Common myeloid progenitor, CD34-positive (primary cell): Measurements from ENCODE around the gene PAN3.
"Not testable (repeated sequence)": the region's sequence is repeated elsewhere in the genome, so short reads cannot be mapped to it uniquely, and the experiment has no call there.

Experiments
- CTCF ChIA-PET: fragments of 350-600 bp; sonication (Branson Sonifier 250); formaldehyde crosslinking; loops from one replicate; lab custom pipeline; 2021; ENCODE audit warnings: antibody characterized with exemption; lab: Charles Lee
- POLR2A ChIA-PET: fragments of 350-600 bp; sonication (Branson Sonifier 250); formaldehyde crosslinking; loops from one replicate; lab custom pipeline; 2021; ENCODE audit warnings: antibody characterized with exemption; lab: Charles Lee
- DNase-seq, 3 donors: peaks; one replicate each; pipeline versions ENCODE4 v3.0.0 to v3.0.0-alpha.2; 2013
- H3K27ac ChIP-seq, 2 experiments: 1 replicate in 1 of 2; 2 replicates in 1 of 2; pipeline ENCODE4 v1.7.0; 2013; ENCODE audit warnings: inconsistent platforms in 2 of 2, low read length in 2 of 2, mild to moderate bottlenecking in 2 of 2, low read depth in 1 of 2, moderate library complexity in 1 of 2; ENCODE audit not compliant: severe bottlenecking in 2 of 2, insufficient read depth in 1 of 2, poor library complexity in 1 of 2
- H3K27me3 ChIP-seq, 5 experiments: replicated peaks in 2 of 5; 1 replicate in 3 of 5; 2 replicates in 2 of 5; pipeline versions ENCODE4 v1.6.1 to v1.7.0; 2013; ENCODE audit warnings: low read length in 4 of 5, mild to moderate bottlenecking in 2 of 5, moderate library complexity in 2 of 5, inconsistent platforms in 1 of 5; ENCODE audit not compliant: insufficient read depth in 5 of 5, control insufficient read depth in 4 of 5
- H3K36me3 ChIP-seq, 4 experiments: 1 replicate in 2 of 4; 2 replicates in 2 of 4; pipeline versions ENCODE4 v1.6.1 to v1.7.0; 2013; ENCODE audit warnings: low read length in 3 of 4, control low read depth in 1 of 4, mild to moderate bottlenecking in 1 of 4; ENCODE audit not compliant: control insufficient read depth in 4 of 4, insufficient read depth in 4 of 4
- H3K4me1 ChIP-seq, 4 experiments: 1 replicate in 3 of 4; 2 replicates in 1 of 4; pipeline versions ENCODE4 v1.6.1 to v1.7.1; 2013; ENCODE audit warnings: low read length in 3 of 4, mild to moderate bottlenecking in 3 of 4, control low read depth in 1 of 4, inconsistent platforms in 1 of 4, moderate library complexity in 1 of 4; ENCODE audit not compliant: control insufficient read depth in 4 of 4, insufficient read depth in 4 of 4; ENCODE audit errors: control extremely low read depth in 1 of 4
- H3K4me3 ChIP-seq, 7 experiments: 1 replicate in 4 of 7; 2 replicates in 3 of 7; pipeline versions ENCODE4 v1.5.1 to v1.7.0; 2013; ENCODE audit warnings: mild to moderate bottlenecking in 7 of 7, low read length in 6 of 7, moderate library complexity in 6 of 7, inconsistent platforms in 2 of 7, low read depth in 2 of 7, control low read depth in 1 of 7; ENCODE audit not compliant: insufficient read depth in 4 of 7, control insufficient read depth in 1 of 7; ENCODE audit errors: extremely low read depth in 1 of 7
- H3K9me3 ChIP-seq, 5 experiments: 1 replicate in 4 of 5; 2 replicates in 1 of 5; pipeline versions ENCODE4 v1.6.1 to v1.7.1; 2013; ENCODE audit warnings: low read length in 4 of 5, mild to moderate bottlenecking in 2 of 5, inconsistent platforms in 1 of 5, low read depth in 1 of 5, moderate library complexity in 1 of 5; ENCODE audit not compliant: control insufficient read depth in 4 of 5, insufficient read depth in 2 of 5; ENCODE audit errors: control extremely low read depth in 1 of 5
- whole genome bisulfite sequencing: methylation state at CpG from one replicate; pipeline ENCODE4 v1.1.5; 2013; ENCODE audit not compliant: insufficient coverage; 5-methylcytosine and 5-hydroxymethylcytosine counted together

PAN3 gene

GRCh38 chr13:28131646-28132045 is 6.7 kb upstream of the PAN3 start:
- no peak overlapping the region for H3K27ac ChIP-seq
- peaks cover 0 to 2% (median 0%) of the 10 kb centered on the region in 4 experiments for H3K36me3 ChIP-seq
- ChIA-PET POLR2A (no interaction called here), CTCF (no interaction called here)
- peaks cover 2 to 11% (median 7%) of the 10 kb centered on the region in 4 experiments for H3K4me1 ChIP-seq
- WGBS = 96% methylated on average over 8 of the region's 11 CpGs
- no peaks in the 10 kb centered on the region for H3K27me3 ChIP-seq
- no peak for DNase-seq
- no peaks in the 10 kb centered on the region for H3K9me3 ChIP-seq
- no peak overlapping the region for H3K4me3 ChIP-seq

DNA sequence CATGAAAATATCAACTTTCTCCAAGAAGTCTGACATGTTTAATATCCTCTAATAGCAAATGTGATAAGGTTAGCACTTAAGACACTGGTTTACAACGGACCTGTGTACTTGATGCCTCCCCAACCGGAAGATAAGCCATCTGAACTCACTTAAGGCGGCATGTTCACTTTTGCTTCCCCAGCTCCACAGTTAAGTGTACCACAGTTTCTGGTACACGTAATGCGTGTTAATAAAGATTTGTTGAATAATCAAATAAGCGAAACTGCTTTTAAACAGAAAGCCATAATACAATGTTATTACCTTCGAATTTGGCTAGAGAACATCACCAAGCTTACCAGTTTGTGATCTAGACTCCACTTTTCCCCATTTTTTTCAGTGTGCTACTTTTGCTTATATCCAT is 1.4 kb upstream of the PAN3 start:
- peak; percentile 44 to 84 (median 72) for DNase-seq
- WGBS = 19% methylated on average over 3 of the region's 7 CpGs
- Histone ChIP-seq H3K4me3 (peak overlapping the region in 6 of 7 experiments; percentile 79 to 98 (median 90)), H3K36me3 (peaks cover 0 to 4% (median 0%) of the 10 kb centered on the region in 4 experiments), H3K27me3 (no peaks in the 10 kb centered on the region), H3K9me3 (no peaks in the 10 kb centered on the region), H3K27ac (peak overlapping the region; percentile 98 to 99), H3K4me1 (peaks cover 14 to 37% (median 20%) of the 10 kb centered on the region in 4 experiments)
- ChIA-PET CTCF (interaction anchor here (0.7 to 1.4 kb wide), 2 partner anchors 19 to 39 kb away, joined by 3 to 4 read pairs; no protein-coding TSS in a partner anchor), POLR2A (interaction anchor here (0.6 to 0.9 kb wide), 2 partner anchors 38 to 80 kb away, joined by 3 read pairs; no protein-coding TSS in a partner anchor)

DNA sequence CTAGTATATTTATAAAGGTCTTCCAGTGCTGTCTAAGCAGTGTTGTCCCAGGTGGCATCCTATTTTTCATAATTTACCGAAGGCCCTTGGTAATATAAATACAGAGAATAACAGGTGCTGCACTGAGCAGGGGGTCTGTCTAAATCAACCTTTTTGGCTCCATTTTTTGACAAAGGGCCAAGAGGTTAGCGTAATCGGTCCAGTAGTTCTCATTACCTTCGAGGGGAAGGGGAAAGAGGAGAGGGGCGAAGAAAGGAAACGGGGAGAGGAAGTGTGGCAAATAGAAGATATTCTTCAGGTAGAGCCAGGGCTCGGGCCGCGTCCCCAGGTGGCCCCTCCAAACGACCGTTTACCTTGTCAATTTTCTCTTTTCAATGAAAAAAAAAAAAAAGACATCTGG is 749 bp upstream of the PAN3 start:
- POLR2A ChIA-PET = interaction anchor here (2.3 to 2.6 kb wide), 2 partner anchors 8 to 38 kb away, joined by 7 to 22 read pairs; partner anchors contain the start of gene FLT3
- Histone ChIP-seq H3K36me3 (peaks cover 0 to 4% (median 0%) of the 10 kb centered on the region in 4 experiments), H3K27ac (peak overlapping the region; percentile 98 to 99), H3K27me3 (no peaks in the 10 kb centered on the region), H3K9me3 (no peaks in the 10 kb centered on the region), H3K4me1 (peaks cover 18 to 44% (median 26%) of the 10 kb centered on the region in 4 experiments), H3K4me3 (peak overlapping the region; percentile 26 to 98 (median 89))
- CTCF ChIA-PET = interaction anchor here (1.4 kb wide), 1 partner anchor 18 kb away, joined by 3 read pairs; no protein-coding TSS in a partner anchor
- no peak for DNase-seq
- WGBS = 0% methylated on average over 5 of the region's 11 CpGs

DNA sequence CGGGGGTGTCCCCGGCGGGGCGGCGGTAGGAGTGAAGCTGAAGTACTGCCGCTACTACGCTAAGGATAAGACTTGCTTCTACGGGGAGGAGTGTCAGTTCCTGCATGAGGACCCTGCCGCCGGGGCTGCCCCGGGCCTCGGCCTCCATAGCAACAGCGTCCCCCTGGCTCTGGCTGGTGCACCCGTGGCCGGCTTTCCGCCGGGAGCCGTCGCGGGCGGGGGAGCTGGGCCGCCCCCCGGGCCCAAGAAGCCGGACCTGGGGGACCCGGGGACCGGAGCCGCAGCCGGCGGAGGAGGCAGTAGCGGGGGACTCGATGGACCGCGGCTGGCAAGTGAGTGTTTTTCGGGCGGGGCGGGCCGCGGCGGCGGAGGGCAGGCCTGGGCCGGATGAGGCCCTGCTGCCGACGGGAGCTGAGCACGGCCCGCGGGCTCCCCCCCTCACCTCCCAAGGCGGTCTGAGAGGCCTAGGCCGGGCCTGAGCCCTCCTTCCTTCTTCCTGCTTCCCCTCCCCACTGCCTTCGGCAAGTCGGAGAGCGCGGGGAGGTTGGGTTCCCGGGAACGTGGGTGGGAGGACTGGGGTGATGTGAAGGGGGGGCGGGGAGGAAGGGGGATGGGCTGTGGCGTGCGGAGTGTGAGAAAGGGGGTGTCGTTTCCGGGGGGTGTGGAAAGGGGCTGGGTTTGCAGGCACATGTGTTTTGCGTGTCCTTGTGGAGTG is 568 bp downstream of the PAN3 start:
- WGBS = 0% methylated on average over 43 of the region's 60 CpGs
- Histone ChIP-seq H3K27ac (peak overlapping the region; percentile 98 to 99), H3K9me3 (no peaks in the 10 kb centered on the region), H3K27me3 (no peaks in the 10 kb centered on the region), H3K4me1 (peaks cover 26 to 56% (median 35%) of the 10 kb centered on the region in 4 experiments), H3K4me3 (peak overlapping the region; percentile 79 to 98 (median 89)), H3K36me3 (peaks cover 0 to 4% (median 2%) of the 10 kb centered on the region in 4 experiments)
- ChIA-PET POLR2A (interaction anchor here (0.6 to 2.6 kb wide), 10 partner anchors 10 to 500 kb away, joined by 3 to 22 read pairs (median 4); partner anchors contain the start of gene FLT3), CTCF (interaction anchor here (1.0 to 1.8 kb wide), 3 partner anchors 9 to 133 kb away, joined by 3 to 5 read pairs (median 4); no protein-coding TSS in a partner anchor)
- DNase-seq = peak; percentile 96 to 100 (median 99)

GRCh38 chr13:28140433-28141125 is 2.2 kb downstream of the PAN3 start:
- ChIA-PET POLR2A (interaction anchor here (0.6 to 1.8 kb wide), 3 partner anchors 13 to 24 kb away, joined by 3 to 6 read pairs (median 3); no protein-coding TSS in a partner anchor), CTCF (interaction anchor here (1.8 kb wide), 1 partner anchor 13 kb away, joined by 5 read pairs; no protein-coding TSS in a partner anchor)
- Histone ChIP-seq H3K9me3 (no peaks in the 10 kb centered on the region), H3K4me1 (peaks cover 26 to 57% (median 38%) of the 10 kb centered on the region in 4 experiments), H3K27me3 (no peaks in the 10 kb centered on the region), H3K36me3 (peaks cover 3 to 8% (median 5%) of the 10 kb centered on the region in 4 experiments), H3K27ac (peak overlapping the region; percentile 74 to 99), H3K4me3 (peak overlapping the region in 6 of 7 experiments; percentile 79 to 98 (median 90))
- 23% methylated on average over 5 of the region's 10 CpGs for WGBS
- no peak for DNase-seq

- DNase-seq, H3K27me3 ChIP-seq, CTCF ChIA-PET, H3K36me3 ChIP-seq, POLR2A ChIA-PET, H3K9me3 ChIP-seq: not testable (repeated sequence)
- 68% methylated on average over 6 of the region's 10 CpGs for WGBS
- peak overlapping the region in 1 of 2 experiments; percentile 99 for H3K27ac ChIP-seq
- H3K4me1 ChIP-seq = peaks cover 26 to 60% (median 37%) of the 10 kb centered on the region in 4 experiments
- H3K4me3 ChIP-seq = peak overlapping the region in 6 of 7 experiments; percentile 38 to 96 (median 46)
Observed at GRCh38 chr13:28141542-28141941, 3.2 kb downstream of the PAN3 start.
